ENCODE measurements around the gene EDAR.

The EDAR gene

DNA sequence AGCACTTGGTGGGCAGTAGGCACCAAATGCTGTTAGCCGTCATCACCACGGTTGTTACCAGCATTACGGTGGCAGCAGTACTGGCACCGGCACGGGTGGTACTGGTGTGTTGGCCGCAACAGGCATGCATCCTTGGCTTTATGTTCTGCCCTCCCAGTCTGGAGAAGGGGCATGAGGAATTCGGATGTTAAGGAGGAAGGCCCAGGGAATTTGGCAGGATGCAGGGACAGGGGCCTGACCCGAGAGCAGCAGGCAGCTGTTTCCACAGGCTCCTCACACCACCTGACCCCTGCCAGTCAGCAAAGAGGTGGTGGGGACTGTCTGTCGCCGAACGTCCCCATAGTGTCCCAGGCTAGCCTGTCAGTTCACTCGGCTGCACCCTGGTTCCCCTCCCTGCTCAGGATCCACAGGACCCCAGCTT, 79.0 kb downstream of the EDAR start:
- Mint-ChIP-seq H3K27ac (no peak overlapping the region), H3K36me3 (ENCODE audit: low read depth) (no peaks in the 10 kb centered on the region), H3K9me3 (no peaks in the 10 kb centered on the region), H3K4me3 (no peak overlapping the region), H3K4me1 (peaks cover 5% of the 10 kb centered on the region), H3K27me3 (ENCODE audit: low read depth) (no peaks in the 10 kb centered on the region)
- TF ChIP-seq, protein P1, sequence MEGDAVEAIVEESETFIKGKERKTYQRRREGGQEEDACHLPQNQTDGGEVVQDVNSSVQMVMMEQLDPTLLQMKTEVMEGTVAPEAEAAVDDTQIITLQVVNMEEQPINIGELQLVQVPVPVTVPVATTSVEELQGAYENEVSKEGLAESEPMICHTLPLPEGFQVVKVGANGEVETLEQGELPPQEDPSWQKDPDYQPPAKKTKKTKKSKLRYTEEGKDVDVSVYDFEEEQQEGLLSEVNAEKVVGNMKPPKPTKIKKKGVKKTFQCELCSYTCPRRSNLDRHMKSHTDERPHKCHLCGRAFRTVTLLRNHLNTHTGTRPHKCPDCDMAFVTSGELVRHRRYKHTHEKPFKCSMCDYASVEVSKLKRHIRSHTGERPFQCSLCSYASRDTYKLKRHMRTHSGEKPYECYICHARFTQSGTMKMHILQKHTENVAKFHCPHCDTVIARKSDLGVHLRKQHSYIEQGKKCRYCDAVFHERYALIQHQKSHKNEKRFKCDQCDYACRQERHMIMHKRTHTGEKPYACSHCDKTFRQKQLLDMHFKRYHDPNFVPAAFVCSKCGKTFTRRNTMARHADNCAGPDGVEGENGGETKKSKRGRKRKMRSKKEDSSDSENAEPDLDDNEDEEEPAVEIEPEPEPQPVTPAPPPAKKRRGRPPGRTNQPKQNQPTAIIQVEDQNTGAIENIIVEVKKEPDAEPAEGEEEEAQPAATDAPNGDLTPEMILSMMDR (IDR thresholded peaks at IDR 0.05; ENCODE audit: unreplicated experiment in 3 of 3), result no peak

DNA sequence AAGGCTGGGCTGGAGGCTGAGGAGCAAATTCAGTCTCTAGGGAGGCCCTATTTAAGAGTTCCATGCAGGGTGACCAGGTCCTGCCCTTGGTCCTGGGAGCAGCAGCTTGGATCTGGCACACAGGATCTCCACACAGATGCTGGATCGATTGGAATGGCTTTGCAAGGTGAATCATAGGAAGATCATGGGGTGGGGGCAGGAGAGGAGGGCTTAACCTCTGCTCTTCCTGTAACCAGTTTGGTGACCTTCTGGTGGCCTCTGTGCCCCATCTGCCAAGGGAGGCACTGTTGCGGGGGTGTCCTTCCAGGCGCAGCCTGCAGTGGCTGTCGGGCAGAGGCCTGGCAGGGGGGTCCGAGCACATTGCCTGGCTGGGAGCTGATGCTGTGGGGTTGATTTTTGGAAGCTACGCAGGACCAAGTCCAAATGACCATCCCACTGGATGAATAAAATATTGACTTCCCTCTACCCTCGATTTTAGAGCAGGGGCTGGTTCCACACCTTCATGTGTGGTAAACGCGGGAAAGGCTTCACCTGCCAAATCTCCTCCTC, 79.7 kb downstream of the EDAR start:
- Mint-ChIP-seq H3K9me3 (no peaks in the 10 kb centered on the region), H3K27ac (no peak overlapping the region), H3K36me3 (ENCODE audit: low read depth) (peaks cover 2% of the 10 kb centered on the region), H3K4me3 (no peak overlapping the region), H3K27me3 (ENCODE audit: low read depth) (no peaks in the 10 kb centered on the region), H3K4me1 (peaks cover 5% of the 10 kb centered on the region)
- TF ChIP-seq, protein P1 (IDR thresholded peaks at IDR 0.05; ENCODE audit: unreplicated experiment in 3 of 3), result no peak

DNA sequence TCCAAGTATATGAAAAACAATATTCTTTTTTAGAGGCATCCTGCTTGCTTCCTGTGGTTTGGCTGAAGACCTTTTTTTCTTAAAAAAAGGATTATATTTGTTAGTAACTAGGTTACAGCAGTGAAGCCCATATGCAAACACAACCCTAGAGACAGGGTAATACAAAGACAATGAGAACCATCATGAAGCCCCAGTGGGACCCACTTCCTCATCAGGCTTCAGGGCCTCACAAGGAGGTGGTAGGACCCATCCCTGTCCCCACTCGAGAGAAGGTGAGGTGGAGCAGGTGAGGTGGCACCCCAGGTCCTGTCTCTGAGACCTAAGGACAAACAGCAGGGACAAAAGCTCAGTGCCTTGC, 80.3 kb downstream of the EDAR start:
- peaks cover 3% of the 10 kb centered on the region for H3K36me3 Mint-ChIP-seq (ENCODE audit: low read depth)
- no peaks in the 10 kb centered on the region for H3K27me3 Mint-ChIP-seq (ENCODE audit: low read depth)
- peaks cover 5% of the 10 kb centered on the region for H3K4me1 Mint-ChIP-seq
- TF ChIP-seq, protein P1 (IDR thresholded peaks at IDR 0.05; ENCODE audit: unreplicated experiment in 3 of 3), result no peak
- no peak overlapping the region for H3K27ac Mint-ChIP-seq
- no peak overlapping the region for H3K4me3 Mint-ChIP-seq
- H3K9me3 Mint-ChIP-seq, result no peaks in the 10 kb centered on the region

DNA sequence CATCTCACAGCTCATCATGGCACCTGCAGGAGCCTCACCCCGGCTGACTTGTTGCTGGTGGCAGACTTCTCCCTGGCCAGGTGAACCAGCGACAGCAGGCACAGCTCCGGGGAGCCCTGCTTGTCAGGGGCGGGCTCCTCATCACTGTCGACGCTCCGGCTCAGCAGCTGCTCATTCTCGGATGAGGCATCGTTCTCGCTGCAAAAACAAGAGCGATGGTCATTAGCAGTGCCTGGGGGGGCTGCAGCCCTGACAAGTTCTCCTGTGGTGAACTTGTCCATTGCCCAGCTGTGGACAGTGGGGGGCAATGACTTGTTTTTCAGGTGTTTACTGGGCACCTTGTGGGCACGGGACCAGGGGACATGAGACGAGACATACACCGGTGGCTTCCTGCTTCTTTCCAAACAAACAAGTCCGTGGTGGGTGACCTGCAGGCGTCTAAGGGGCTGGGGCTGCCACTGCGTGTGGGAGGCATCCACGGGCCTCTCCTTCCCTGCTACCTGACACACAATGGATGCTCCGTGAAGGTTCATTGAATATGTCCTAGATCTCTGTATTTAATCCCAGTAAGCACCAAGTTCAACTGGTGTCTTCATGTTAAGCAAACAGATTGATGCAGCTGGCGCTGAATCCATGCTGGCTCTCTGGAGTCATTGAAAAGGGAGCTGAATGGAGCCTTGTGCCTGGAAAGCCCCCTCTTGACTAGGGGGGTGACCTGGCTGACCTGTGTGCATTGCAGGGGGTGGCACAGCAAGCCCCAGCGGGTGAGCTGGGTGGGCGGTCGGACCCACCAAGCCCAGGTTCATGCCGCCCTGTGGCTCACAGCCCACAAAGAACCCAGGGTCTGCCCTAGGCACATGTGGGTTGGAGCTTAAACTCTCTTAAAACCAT, 81.0 kb downstream of the EDAR start:
- Mint-ChIP-seq H3K4me3 (no peak overlapping the region), H3K4me1 (peaks cover 5% of the 10 kb centered on the region), H3K27ac (no peak overlapping the region), H3K36me3 (ENCODE audit: low read depth) (peaks cover 3% of the 10 kb centered on the region), H3K9me3 (no peaks in the 10 kb centered on the region), H3K27me3 (ENCODE audit: low read depth) (no peaks in the 10 kb centered on the region)
- TF ChIP-seq, protein P1 (IDR thresholded peaks at IDR 0.05; ENCODE audit: unreplicated experiment in 3 of 3), result no peak

DNA sequence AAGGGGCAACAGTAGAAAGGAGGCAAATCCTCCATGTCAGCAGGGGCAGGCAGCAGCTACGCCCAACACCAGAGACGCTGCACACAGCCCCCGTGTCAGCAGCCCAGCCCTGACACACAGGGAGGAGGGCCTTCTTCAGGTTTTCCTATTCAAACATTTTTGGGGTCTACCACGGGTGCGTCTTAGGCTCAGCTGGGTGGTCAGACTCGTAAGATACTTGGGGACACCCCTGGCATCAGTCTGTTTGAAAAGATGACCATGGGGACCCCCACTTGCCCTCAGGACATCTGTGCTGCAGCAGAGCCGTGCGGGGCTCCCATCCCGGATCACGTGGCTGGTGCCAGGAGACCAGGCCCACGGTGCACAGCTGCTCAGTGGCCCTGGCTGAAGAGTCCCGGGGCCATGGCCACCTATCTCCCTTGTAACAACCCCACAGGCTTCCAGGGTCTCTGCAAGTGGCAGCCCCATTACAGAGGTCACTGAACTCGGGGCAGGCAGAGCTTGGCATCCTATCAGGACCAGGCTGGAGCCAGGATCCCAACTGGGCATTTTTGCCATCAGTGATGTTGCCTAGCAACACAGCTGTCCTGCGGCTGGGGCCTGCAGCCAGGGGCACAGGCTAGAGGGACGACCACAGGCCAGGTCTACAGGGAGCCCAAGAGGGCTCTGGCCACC, 82.5 kb downstream of the EDAR start:
- H3K4me3 Mint-ChIP-seq, result no peak overlapping the region
- peaks cover 7% of the 10 kb centered on the region for H3K9me3 Mint-ChIP-seq
- peaks cover 5% of the 10 kb centered on the region for H3K4me1 Mint-ChIP-seq
- H3K27me3 Mint-ChIP-seq (ENCODE audit: low read depth), result no peaks in the 10 kb centered on the region
- TF ChIP-seq, protein P1 (IDR thresholded peaks at IDR 0.05; ENCODE audit: unreplicated experiment in 3 of 3), result no peak
- H3K36me3 Mint-ChIP-seq (ENCODE audit: low read depth), result peaks cover 9% of the 10 kb centered on the region
- H3K27ac Mint-ChIP-seq, result no peak overlapping the region

Data from nephron (organoid).